Measurements from ENCODE around the gene SECISBP2L. TPM values are rescaled to one million over a fixed set of nuclear protein-coding genes. Genes with fewer than 3 reads are reported as not detected.

The SECISBP2L gene
- total and polyA plus RNA-seq, 10 of the 15 experiments (the other 5 are each of a cell fraction or from before 2014, with no cell fraction given), result 1.4 to 24.2 (median 10.4) TPM

DNA sequence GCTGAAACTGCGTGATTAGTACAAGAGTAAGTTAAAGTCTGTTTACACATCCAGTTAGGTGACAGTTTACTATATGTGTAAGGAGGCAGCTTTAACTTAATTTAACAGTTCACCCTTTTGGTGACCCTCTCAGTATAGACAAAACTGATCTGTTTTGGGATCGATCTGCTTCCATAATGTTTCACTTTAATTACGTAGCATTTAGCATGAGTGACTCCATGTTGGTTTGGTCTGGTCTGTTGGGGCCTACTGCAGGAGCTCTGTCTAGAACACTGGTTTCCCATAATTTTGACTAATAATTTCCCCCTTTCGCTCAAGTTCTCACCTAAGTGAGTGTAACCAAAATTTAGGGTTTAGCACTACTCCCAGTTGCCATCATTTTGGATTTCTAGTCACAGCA lies 6.4 kb upstream of the SECISBP2L start:
- CTCF ChIA-PET, result interaction anchor here (1.4 kb wide), 1 partner anchor 79 kb away, joined by 4 read pairs; no protein-coding TSS in a partner anchor
- Histone ChIP-seq H3K4me3 (no peak overlapping the region), H3K9ac (ENCODE audit: control insufficient read depth, insufficient read depth, low read length) (no peak overlapping the region), H3K4me2 (ENCODE audit: control insufficient read depth, insufficient read depth) (no peak overlapping the region), H2AFZ (ENCODE audit: control insufficient read depth, low read depth, low read length) (no peak overlapping the region), H3K4me1 (ENCODE audit: control insufficient read depth, insufficient read depth, low read length) (no peaks in the 10 kb centered on the region), H3K27ac (ENCODE audit: control insufficient read depth, insufficient read depth) (no peak overlapping the region), H4K20me1 (ENCODE audit: control insufficient read depth, insufficient read depth) (no peaks in the 10 kb centered on the region), H3K27me3 (replicated peaks in 1 of 2; ENCODE audit: control insufficient read depth in 2 of 2, insufficient read depth in 2 of 2, low read length in 1 of 2) (no peaks in the 10 kb centered on the region), H3K9me3 (replicated peaks; ENCODE audit: control insufficient read depth, insufficient read depth, low read length) (no peaks in the 10 kb centered on the region; the same call in 2 of the 3 replicates), H3K79me2 (ENCODE audit: control insufficient read depth, insufficient read depth, low read length) (no peaks in the 10 kb centered on the region), H3K36me3 (ENCODE audit: control insufficient read depth in 2 of 2, insufficient read depth in 2 of 2, low read length in 1 of 2) (no peaks in the 10 kb centered on the region)
- TF ChIP-seq CHD1 (IDR thresholded peaks at IDR 0.05; ENCODE audit: low read depth, low read length) (no peak), STAT1 (conservative IDR thresholded peaks at IDR 0.05) (no peak), TARDBP (IDR thresholded peaks at IDR 0.05; ENCODE audit: borderline replicate concordance) (no peak), EZH2 (IDR thresholded peaks at IDR 0.05; ENCODE audit: borderline replicate concordance, control insufficient read depth, low read depth, low read length) (no peak), SP1 (IDR thresholded peaks at IDR 0.05; ENCODE audit: low read depth, low read length) (no peak), IRF4 (IDR thresholded peaks at IDR 0.05; ENCODE audit: low read depth, low read length) (no peak), ATF7 (IDR thresholded peaks at IDR 0.05; ENCODE audit: low read depth) (no peak), FOXK2 (IDR thresholded peaks at IDR 0.05) (no peak), BRCA1 (IDR thresholded peaks at IDR 0.05; ENCODE audit: low read depth, low read length) (no peak)
- TF ChIP-seq, protein P1, sequence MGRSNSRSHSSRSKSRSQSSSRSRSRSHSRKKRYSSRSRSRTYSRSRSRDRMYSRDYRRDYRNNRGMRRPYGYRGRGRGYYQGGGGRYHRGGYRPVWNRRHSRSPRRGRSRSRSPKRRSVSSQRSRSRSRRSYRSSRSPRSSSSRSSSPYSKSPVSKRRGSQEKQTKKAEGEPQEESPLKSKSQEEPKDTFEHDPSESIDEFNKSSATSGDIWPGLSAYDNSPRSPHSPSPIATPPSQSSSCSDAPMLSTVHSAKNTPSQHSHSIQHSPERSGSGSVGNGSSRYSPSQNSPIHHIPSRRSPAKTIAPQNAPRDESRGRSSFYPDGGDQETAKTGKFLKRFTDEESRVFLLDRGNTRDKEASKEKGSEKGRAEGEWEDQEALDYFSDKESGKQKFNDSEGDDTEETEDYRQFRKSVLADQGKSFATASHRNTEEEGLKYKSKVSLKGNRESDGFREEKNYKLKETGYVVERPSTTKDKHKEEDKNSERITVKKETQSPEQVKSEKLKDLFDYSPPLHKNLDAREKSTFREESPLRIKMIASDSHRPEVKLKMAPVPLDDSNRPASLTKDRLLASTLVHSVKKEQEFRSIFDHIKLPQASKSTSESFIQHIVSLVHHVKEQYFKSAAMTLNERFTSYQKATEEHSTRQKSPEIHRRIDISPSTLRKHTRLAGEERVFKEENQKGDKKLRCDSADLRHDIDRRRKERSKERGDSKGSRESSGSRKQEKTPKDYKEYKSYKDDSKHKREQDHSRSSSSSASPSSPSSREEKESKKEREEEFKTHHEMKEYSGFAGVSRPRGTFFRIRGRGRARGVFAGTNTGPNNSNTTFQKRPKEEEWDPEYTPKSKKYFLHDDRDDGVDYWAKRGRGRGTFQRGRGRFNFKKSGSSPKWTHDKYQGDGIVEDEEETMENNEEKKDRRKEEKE (IDR thresholded peaks at IDR 0.05), result no peak
- in situ Hi-C loops (cut with MboI), result no loop called here
- POLR2A ChIA-PET, result no interaction called here
- ATAC-seq (no peak), DNase-seq (ENCODE audit: low read depth, low spot score) (no peak), FAIRE-seq (peak; percentile 23)
- SMC1A ChIA-PET (ENCODE audit: uncharacterized antibody, unreplicated experiment), result no interaction called here
- BruUV-seq (replicated peaks), result no TSS peak
- WGBS (ENCODE audit: insufficient coverage, insufficient replicate concordance, low lambda C conversion rate, missing lambda C conversion rate), result 75% methylated on average over 4 of the region's 4 CpGs
- intact Hi-C loops (cut with micrococcal nuclease; ENCODE audit: unreplicated experiment), result no loop called here
- RAD21 ChIA-PET (ENCODE audit: unreplicated experiment), result no interaction called here

Data from GM12878 (cell line).